Glutamatergic neuron (in vitro differentiated cells): ENCODE results near the gene CHAT. TPM values are rescaled to one million over a fixed set of nuclear protein-coding genes. Genes with fewer than 3 reads are reported as not detected.

Experiments
- DNase-seq: peaks from one replicate; pipeline ENCODE4 v3.0.0; 2022
- H3K27ac Mint-ChIP-seq: one replicate; pipeline ENCODE4 v1.8.0; 2020; ENCODE audit warnings: mild to moderate bottlenecking, mixed read lengths, inconsistent platforms; ENCODE audit not compliant: unreplicated experiment
- H3K27me3 Mint-ChIP-seq: one replicate; pipeline ENCODE4 v1.8.0; 2020; ENCODE audit warnings: mild to moderate bottlenecking, moderate library complexity, mixed read lengths, inconsistent platforms; ENCODE audit not compliant: unreplicated experiment
- H3K36me3 Mint-ChIP-seq: one replicate; pipeline ENCODE4 v1.8.0; 2020; ENCODE audit warnings: mild to moderate bottlenecking, mixed read lengths, inconsistent platforms; ENCODE audit not compliant: unreplicated experiment
- H3K4me1 Mint-ChIP-seq: one replicate; pipeline ENCODE4 v1.8.0; 2020; ENCODE audit warnings: mild to moderate bottlenecking, low read depth, mixed read lengths, inconsistent platforms; ENCODE audit not compliant: unreplicated experiment
- H3K4me3 Mint-ChIP-seq: one replicate; pipeline ENCODE4 v1.8.0; 2020; ENCODE audit warnings: mild to moderate bottlenecking, mixed read lengths, inconsistent platforms; ENCODE audit not compliant: unreplicated experiment
- H3K9me3 Mint-ChIP-seq: one replicate; pipeline ENCODE4 v1.8.0; 2020; ENCODE audit warnings: mild to moderate bottlenecking, moderate library complexity, mixed read lengths, inconsistent platforms; ENCODE audit not compliant: unreplicated experiment
- total RNA-seq: library from RNA; stranded (reverse); fragmentation: NEBNext Ultra II Directional; extraction: Animal tissue kit (Norgen Biotek cat#: 25700); gene quantifications from one replicate; pipeline ENCODE4 v1.2.1, GENCODE V29; 2021; ENCODE audit not compliant: unreplicated experiment
- TF ChIP-seq, protein P1 (sequence below): fragments of 200-600 bp; sonication (generic); IDR thresholded peaks from one replicate; pipeline ENCODE4 v1.5.0; 2021; ENCODE audit not compliant: partially characterized antibody, unreplicated experiment

The CHAT gene
- total RNA-seq, 1 donor from 2014 or later: 15.4 TPM

DNA sequence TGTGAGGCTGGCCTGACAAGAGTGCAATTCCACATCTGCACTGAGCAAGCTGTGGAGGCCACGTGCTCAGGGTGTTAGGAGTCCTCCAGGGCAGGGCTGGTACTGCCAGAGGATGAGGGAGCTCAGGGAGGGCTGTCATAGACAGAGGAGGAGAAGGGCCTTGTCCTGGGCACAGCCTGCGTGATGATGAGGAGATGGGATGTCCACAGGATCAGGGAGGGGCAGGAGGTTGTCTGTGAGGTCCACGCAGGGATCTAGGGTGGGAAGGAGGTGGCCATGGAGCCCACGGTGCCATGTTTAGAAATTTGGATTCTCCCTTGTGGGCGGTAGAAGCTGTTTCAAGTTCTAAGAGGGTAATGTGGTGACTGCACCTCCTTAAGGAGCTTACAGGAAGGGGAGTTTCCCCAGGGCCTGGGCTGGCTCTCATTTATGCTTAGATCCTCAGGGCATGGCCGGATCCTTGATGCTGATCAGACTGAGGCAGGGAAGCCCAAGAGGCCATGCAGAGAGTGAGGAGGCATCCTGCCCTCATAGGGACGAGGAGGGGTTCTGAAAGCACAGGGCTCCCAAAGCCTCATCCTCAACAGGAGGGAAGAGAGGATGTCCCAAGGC is 30.3 kb downstream of the CHAT start:
- Mint-ChIP-seq H3K4me1 (peaks cover 31% of the 10 kb centered on the region), H3K27me3 (peaks cover 4% of the 10 kb centered on the region), H3K4me3 (no peak overlapping the region), H3K36me3 (no peaks in the 10 kb centered on the region), H3K9me3 (peaks cover 2% of the 10 kb centered on the region), H3K27ac (no peak overlapping the region)
- TF ChIP-seq, protein P1, sequence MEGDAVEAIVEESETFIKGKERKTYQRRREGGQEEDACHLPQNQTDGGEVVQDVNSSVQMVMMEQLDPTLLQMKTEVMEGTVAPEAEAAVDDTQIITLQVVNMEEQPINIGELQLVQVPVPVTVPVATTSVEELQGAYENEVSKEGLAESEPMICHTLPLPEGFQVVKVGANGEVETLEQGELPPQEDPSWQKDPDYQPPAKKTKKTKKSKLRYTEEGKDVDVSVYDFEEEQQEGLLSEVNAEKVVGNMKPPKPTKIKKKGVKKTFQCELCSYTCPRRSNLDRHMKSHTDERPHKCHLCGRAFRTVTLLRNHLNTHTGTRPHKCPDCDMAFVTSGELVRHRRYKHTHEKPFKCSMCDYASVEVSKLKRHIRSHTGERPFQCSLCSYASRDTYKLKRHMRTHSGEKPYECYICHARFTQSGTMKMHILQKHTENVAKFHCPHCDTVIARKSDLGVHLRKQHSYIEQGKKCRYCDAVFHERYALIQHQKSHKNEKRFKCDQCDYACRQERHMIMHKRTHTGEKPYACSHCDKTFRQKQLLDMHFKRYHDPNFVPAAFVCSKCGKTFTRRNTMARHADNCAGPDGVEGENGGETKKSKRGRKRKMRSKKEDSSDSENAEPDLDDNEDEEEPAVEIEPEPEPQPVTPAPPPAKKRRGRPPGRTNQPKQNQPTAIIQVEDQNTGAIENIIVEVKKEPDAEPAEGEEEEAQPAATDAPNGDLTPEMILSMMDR: no peak
- no peak for DNase-seq

DNA sequence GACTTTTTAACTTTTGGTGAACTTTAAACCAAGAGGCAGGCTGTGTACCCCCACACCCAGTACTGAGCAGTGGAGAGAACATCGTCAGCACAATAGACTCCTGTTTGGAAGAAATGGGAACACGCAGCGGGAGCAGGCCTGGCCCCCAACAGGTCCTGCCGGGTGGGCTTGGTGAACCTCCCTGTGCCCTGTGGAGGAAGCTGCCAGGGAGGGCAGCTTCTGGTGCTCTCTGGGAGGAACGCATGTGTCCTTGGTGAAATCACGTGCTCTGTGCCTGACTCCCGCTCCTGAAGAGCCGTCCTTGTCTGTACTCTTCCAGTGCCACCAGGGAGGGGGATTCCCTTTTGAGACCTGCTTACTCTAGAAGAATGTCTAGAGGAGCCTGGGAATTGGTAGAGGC is 31.6 kb downstream of the CHAT start:
- no peak overlapping the region for H3K27ac Mint-ChIP-seq
- peaks cover 26% of the 10 kb centered on the region for H3K4me1 Mint-ChIP-seq
- no peaks in the 10 kb centered on the region for H3K36me3 Mint-ChIP-seq
- no peak for DNase-seq
- TF ChIP-seq, protein P1: no peak
- H3K27me3 Mint-ChIP-seq: peaks cover 5% of the 10 kb centered on the region
- H3K9me3 Mint-ChIP-seq: peaks cover 2% of the 10 kb centered on the region
- H3K4me3 Mint-ChIP-seq: no peak overlapping the region

DNA sequence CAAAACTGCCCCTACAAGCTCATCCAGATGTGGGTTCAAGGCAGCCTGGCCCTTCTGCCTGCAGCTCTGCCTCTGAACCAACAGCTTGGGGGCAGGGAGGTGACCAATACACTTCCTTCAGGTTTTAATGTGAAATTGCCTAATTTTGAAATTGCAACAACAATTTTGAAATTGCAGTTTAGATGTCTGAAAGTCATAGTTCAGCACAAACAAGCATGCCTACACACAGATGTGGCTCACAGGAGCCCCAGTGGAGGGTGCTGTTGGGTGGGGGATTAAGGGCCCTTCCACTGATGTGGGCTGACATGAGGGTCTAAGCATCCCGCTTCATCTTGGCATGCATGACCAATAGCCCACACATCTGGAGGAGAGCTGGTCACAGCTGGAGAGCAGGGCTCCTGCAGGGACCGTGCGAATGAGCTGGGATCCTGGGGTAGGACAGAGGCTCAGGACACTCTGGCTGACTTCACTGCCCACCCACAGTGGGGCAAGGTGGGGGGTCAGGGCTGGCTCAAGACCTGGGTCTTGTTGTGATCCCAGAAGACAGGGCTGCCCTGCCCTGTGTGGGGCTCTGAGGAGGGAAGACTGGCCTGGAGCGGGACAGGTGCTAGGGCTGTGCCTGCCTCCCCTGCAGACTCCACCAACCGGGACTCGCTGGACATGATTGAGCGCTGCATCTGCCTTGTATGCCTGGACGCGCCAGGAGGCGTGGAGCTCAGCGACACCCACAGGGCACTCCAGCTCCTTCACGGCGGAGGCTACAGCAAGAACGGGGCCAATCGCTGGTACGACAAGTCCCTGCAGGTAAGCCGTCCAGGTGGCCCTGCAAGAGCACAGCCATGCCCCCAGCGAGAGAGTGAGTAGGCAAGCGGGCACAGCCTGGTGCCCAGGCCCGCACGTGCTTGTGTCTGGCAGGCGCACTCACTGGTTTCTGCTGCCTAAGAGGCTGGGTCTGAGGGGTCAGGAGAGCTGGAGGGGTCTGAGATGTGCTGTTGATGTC is 32.3 kb downstream of the CHAT start:
- TF ChIP-seq, protein P1: no peak
- H3K4me1 Mint-ChIP-seq: peaks cover 24% of the 10 kb centered on the region
- H3K9me3 Mint-ChIP-seq: peaks cover 2% of the 10 kb centered on the region
- H3K36me3 Mint-ChIP-seq: no peaks in the 10 kb centered on the region
- no peak overlapping the region for H3K27ac Mint-ChIP-seq
- peaks cover 3% of the 10 kb centered on the region for H3K27me3 Mint-ChIP-seq
- H3K4me3 Mint-ChIP-seq: no peak overlapping the region
- no peak for DNase-seq

DNA sequence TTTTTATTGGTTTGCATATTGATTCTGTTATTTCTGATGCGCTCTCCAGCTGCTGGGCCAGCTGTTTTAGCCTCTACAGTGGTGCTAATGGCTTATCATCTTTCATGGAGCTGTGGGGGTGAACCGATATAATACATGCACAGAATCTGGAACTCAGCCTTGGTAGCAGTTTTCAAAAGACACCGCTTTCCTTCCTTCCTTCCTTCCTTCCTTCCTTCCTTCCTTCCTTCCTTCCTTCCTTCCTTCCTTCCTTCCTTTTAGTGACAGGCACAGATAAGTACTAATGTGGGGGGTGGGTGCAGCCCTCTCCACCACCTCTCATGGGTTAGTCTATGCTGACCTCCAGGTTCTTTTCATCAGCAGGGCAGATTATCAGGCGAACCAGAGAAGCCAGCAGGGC is 33.7 kb downstream of the CHAT start:
- no peaks in the 10 kb centered on the region for H3K36me3 Mint-ChIP-seq
- TF ChIP-seq, protein P1: no peak
- no peak overlapping the region for H3K27ac Mint-ChIP-seq
- no peak overlapping the region for H3K4me3 Mint-ChIP-seq
- H3K9me3 Mint-ChIP-seq: peaks cover 2% of the 10 kb centered on the region
- no peak for DNase-seq
- H3K4me1 Mint-ChIP-seq: peaks cover 19% of the 10 kb centered on the region
- peaks cover 6% of the 10 kb centered on the region for H3K27me3 Mint-ChIP-seq
